Islet of Langerhans (tissue), 1 donor: Measurements from ENCODE around the gene LHPP.
"Not testable (repeated sequence)": the region's sequence is repeated elsewhere in the genome, so short reads cannot be mapped to it uniquely, and the experiment has no call there.

Experiments
- FAIRE-seq: peaks from one replicate; lab custom pipeline; 2011; peaks lifted over from hg19 to GRCh38; lab: Jason Lieb, UNC

Gene LHPP

DNA sequence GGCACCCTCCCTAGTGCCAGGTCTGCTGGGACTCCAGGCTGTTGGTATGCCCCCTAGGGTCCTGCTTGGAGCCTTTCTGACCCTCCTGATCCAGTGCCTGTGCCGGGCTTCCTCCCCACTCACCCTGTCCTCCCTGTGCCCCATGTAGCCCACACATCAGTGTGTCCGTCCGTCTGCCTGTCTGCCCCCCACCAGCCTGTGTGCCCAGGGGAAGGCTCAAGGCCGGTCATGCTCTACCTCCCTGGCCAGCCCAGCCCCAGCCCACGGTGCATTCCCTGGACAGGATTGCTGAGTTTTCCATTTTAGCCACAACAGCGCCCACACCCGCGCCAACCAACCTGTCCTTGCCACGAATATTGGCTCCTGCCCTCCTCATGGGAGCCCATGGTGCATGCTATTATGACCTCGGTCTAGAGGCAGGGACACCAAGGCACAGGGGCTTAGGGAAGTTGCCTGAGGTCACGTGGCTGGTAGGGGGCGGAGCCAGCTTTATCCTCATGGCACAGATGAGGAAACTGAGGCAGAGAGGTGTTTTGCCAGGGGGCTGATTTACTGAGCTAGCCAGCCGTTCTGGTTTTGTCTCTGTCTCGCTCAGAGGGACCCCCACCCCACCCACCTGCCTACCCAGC lies 146.6 kb downstream of the LHPP start:
- no peak for FAIRE-seq

DNA sequence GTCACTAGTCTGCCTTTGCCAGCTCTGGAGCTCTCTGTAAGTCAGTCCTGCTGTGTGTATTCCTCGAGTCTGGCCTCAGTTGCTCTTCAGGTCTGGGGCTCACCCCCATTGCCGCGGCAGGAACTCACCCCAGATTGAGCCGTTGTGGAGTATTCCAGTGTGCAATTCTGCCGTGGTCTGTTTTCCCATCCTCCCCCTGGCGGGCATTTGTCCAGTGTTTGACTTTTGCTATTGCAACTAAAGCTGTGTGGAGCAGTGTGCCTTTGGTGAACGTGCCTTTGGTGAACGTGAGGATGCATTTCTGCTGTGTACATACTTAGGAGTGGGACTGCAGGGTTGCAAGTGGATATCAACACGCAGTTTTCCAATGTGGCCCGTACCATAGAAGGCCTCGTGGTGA lies 148.1 kb downstream of the LHPP start:
- FAIRE-seq: no peak

DNA sequence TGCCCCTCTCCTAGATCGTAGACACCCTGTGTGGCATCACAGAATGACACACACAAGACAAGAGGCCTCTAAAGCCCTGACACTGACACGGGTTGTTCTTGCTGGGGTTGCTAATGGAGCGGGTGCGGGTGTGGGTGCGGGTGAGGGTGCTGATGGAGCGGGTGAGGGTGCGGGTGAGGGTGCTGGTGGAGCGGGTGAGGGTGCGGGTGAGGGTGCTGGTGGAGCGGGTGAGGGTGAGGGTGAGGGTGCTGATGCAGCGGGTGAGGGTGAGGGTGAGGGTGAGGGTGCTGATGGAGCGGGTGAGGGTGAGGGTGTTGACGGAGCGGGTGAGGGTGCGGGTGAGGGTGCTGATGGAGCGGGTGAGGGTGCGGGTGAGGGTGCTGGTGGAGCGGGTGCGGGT lies 148.6 kb downstream of the LHPP start:
- not testable (repeated sequence) for FAIRE-seq

DNA sequence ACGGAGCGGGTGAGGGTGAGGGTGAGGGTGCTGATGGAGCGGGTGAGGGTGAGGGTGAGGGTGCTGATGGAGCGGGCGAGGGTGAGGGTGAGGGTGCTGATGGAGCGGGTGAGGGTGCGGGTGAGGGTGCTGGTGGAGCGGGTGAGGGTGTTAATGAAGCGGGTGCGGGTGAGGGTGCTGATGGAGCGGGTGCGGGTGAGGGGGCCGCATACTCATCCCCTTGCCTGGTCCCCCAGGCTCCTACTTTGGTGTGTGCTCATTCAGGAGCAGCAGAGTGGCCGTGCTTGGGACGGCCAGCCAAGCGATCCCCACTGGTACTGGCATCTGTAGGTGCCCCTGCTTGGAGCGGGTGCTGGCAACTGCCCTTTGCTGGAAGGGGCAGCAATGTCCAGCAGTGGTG lies 149.2 kb downstream of the LHPP start:
- not testable (repeated sequence) for FAIRE-seq

DNA sequence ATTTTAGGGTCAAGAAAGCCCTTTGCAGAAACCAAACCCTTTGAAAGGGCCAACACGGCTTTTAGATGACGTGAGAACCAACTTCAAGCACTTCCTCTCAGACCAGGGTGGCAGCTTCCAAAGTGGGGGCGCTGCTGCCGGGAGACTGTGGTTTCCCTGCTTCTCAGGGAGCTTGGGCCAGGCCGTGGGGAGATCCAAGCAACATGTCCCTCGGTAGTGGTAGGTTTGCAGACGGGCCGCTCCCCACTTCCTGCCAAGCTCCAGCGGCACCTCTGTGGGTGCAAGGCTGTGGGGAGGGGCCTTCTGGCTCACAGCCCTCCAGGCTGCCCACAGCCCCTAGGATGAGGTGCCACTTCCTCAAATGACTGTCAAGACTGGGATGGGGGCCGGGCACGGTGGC lies 150.1 kb downstream of the LHPP start:
- FAIRE-seq: no peak

DNA sequence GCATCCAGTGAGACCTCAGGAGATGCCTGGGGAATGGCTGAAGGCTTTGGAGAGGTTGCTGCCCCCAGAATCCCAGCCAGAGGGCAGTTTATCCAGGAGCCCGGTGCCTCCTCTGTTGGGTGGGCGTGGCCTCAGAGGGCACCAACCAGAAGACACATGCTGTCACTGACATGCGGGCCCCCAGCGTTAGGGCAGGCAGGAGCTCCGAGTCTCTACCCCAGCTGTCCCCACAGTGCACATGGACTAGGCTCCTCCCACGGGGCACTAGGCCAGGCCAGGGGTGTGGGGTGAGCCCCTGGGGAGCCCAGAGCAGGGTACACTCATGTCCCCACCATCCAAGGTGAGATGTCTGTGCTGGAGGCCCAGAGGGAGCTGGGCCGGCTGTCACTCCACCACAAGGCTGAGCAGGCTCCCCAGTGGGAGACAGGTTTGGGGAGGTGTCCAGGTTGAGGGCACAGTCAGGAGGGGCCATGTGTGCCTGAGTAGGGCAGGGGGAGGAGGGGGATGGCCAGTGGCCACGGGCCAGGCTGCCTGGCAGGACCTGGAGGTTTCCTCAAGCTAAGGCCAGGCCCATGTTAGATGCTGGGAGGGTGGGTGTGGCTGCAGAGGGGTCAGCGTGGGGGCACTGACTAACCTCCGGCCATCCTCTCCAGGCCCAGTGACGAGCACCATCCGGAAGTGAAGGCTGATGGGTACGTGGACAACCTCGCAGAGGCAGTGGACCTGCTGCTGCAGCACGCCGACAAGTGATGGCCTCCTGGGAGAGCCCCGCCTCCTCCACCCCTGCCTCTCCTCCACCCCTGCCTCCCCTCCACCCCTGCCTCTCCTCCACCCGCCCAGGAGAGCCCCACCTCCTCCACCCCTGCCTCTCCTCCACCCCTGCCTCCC lies 151.2 kb downstream of the LHPP start:
- no peak for FAIRE-seq

DNA sequence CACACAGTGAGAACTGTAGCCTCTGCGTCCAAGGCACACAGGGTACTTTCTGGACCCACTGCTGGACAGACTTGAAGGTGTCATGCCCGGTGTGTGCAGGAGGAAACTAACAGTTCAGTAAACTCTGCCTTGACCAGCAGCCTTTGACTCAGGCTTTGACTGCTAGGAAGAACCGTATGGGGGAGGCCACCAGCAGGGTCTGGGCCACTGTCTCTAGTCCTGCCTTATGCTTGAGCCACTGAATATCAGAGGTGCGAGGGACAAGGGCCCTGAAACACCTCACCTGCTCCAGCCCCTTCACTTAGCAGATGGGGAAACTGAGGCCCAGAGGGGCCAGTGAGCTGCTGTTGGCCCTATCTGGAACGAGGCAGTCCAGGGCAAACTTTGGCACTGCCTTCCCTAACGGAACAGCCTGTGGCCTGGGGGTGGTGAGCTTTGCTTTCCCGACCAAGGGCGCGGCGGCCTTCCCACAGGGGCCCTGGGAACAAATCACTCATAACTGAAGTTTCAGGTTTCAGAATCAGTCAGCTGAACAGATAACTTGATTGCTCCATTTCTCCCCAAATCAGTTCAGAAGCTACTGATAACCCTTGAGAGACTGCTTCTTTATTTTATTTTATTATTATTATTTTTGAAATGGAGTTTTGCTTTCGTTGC lies 152.5 kb downstream of the LHPP start:
- FAIRE-seq: no peak

DNA sequence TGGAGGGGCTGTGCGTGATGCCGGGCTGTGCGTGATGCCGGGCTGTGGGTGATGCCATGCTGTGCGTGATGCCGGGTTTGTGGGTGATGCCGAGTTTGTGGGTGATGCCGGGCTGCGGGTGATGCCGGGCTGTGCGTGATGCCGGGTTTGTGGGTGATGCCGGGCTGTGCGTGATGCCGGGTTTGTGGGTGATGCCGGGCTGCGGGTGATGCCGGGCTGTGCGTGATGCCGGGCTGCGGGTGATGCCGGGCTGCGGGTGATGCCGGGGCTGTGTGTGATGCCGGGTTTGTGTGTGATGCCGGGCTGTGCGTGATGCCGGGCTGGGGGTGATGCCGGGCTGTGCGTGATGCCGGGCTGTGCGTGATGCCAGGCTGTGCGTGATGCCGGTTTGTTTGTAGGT lies 153.6 kb downstream of the LHPP start:
- no peak for FAIRE-seq

DNA sequence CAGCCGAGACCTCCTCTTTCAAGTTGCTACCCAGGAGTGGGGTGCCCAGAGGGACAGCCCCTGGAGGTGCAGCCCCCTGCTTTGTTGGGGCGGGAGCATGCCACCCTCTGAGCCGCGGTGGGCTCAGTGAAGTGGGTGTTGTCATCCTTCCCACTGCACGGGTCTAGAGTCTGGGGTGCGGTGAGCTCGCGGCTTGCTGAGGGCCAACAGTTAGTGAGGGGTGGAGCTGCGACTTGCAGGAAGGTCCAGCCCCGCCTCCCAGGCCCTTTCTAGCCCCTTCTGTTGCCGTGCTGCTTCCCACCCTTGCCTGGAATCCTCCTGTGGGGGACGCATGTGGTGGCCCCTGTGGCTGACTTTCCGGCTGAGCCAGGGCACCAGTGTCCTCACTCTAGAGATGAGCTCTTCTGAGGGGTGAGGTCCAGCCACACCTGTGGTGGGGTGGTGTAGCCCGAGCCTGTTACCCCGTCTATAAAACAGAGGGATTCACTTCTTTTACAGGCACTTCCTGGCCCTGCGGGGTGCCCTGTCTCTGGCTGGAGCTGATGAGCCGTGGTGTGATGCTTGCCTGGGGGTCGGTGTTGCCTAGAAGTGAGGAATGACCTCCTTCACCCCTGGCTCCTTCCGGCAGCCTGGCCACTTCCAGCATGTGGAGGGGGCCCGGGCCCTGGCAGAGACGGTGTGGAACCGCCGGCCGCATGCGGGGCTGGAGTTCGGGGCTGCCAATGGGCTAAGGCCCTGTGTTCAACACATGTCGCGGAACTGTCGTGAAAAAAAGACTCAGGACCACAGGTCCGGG lies 154.6 kb downstream of the LHPP start:
- no peak for FAIRE-seq

DNA sequence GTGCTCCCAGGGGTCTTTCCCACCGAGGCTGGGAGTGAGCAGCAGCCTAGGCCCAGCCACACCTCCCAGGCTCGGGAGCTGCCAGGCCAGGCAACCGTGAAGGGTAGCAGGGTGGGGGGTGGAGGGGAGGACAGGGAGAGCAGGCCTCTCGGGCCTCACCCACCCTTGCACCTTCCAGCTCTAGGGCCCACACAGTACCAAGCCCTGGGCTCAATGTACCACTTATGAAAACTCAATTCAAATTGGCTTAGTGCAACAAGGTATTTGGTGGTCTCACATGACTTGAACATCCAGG lies 155.2 kb downstream of the LHPP start:
- FAIRE-seq: no peak

DNA sequence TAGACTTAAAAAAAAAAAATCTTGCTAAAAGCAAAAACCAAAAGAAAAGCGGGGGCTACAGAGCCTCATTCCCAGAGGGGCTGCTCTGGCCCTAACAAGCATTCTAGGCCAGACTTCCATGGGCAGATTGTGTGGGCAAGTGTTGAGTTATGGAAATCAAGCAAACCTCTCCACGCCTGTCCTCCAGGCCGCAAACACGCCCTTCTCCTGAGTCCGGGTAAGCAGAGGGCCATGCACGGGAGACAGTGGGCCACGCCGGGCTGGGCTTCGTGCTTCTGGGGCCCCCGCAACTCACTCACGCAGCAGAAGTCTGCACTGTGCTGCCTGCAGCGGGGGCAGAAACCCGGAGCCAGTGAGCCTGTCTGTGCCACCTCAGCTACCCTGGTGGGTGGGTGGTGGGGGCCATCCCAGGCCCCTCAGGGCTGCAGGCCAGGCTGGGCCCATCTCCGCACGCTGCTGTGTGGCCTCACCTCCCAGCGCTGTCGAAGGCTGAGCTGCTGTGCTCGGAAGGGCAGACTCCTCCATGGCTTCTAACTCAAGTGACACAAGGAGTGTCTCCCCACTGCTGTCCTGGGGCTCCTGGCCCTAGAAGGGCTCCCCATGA lies 156.9 kb downstream of the LHPP start:
- FAIRE-seq: no peak

DNA sequence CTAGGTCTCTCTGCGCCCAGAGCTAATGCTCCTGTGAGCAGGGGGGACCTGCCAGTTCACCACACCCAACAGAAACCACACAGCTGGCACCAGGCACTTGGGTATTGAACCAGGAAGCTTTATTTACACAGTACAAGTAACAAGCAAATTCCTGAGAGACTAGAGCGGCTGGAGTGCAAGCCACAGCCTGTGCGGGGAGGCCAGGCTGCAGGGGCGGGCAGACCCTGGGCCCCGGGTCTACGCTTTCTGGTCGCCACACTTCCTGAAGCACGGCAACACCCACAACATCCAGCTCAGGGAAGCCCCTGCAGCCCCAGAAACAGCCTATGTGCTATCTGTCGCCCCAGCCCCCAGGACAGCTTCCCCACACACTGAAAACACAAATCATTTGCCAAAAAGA lies 157.6 kb downstream of the LHPP start:
- no peak for FAIRE-seq

DNA sequence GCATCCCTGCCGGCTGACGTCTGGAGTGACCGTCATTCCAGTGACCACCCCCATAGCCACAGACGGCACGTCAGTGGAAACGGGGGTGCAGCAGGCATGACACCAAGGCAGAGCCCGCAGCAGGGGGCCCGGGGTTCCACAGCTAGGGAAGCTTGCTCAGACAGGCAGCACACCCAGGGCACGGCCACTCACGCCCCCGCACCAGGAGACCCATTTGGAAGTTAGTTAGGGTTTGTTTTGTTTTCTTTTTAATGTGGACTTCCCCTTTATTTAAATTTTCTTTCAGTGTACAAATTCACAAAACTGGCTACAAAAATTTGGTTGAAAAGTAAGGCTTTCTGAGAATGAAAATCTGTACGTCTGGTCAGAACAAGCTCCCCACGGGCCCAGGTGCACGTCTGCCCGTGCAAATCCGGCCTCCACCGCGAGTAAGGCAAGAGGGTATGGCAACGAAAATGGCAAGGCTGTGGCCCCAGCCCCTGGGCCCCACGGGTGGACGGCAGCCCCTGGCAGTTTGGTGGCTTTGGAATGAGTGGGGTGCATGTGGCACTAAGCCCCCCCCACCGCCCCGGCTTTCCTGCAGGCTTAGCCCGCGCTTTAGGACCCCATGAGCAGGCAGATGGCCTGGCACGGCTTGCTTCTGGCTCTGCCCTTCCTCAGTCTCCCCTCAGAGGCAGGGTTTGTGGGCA lies 158.3 kb downstream of the LHPP start:
- FAIRE-seq: no peak

DNA sequence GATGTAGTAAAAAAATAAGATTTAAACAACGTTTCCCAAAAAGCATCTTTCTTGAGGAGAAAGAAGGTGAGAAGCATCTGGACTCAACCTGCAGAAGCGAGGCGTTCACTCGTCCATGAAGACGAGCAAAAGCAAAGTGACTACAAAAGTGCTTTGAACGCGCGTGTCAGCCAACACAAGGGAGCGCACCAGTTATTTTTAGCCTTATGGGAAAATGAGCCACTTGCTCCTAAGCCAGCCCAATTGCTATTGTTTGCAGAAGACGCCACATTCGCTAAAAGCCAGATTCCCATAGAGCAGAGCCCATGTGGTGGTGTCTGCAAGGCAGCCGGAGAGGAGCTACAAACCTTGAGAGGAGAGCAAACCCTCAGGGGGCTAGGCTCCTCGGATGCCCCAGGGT lies 160.0 kb downstream of the LHPP start:
- no peak for FAIRE-seq

DNA sequence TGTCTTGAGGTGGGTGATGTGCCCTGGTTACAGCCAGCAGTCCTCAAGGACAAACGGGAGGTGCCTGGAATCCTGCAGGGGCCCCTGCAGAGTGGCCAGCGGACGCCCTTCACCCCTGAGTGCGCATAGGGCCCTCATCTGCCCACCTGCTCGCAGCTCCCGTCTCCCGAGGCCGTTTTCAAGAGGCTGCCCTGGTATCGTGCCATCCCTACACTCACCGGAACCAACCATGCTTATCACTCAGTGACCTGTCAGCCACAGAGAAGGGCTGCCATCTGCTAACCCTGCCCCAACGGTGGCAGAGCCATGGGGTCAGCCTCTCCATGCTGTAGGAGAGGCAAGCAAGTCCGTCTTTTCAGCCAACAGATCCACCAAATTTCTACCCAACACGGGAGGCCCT lies 160.5 kb downstream of the LHPP start:
- no peak for FAIRE-seq

DNA sequence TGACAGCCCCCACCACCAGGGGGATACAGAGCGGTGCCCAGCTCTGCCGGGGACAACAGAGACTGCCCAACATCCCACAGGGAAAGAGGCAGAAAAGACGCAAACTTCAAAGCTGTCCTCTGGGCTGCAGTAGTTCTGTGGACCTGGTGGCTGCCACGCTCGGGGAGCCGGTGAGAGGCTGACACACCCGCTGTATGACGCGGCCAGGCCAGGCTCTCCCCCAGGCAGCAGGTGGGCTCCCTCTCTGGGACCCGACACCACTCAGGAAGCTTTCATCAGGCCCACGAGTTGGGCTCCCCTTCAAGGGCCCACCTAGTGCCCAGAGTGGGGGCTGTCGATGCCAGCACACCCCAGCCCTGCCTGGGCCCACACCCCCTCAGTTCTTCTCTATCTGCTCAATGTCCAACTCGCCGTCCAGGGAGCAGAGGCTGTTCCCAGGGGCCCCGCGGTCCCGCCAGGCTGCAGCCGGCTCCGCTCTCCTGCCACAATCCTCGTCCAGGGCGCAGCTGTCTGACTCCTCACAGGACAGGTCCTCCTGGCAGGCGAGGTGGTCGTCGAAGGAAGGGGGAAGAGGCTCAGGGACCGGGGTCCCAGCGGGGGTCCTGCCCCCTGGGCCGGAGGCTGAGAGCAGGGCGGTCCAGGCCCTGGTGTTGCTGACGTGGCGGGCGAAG lies 161.4 kb downstream of the LHPP start:
- FAIRE-seq: no peak

DNA sequence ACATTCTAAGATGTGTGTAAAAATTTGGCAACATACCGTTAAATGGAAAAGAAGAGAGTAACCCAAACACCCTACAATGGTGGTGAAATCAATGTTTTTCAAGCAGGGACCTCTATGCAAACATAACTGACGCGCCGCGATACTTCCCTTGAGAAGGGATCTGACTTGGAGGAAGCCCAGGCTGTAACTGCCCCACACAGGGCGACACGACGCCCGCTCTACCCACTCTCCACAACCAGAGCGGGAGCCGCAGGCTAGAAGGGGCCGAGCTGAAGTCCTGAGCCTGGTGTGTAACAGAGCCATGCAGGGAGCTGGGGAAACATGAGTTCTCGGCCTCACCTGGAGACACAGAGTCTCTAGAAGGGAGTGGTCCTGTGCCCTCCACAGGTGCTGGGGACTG lies 162.4 kb downstream of the LHPP start:
- no peak for FAIRE-seq

DNA sequence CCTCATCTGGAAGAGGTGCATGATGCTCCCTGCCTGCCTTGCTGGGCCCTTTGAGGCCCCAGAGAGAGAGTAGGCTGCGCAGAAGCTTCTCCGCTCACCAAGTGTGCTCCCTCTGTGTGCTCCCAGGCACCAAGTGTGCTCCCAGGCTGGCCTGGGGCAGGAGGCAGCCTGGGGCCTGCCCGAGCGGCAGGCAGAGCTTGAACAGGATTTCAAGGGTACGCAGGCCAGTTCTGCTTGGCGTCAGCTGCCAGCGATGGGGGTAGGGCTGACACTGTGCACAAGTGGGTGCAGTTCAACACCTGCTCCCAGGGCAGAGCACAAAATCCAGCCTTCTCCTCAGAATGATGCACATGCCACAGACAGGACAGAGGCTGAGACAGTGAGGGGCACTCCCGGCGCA lies 162.8 kb downstream of the LHPP start:
- FAIRE-seq: no peak

DNA sequence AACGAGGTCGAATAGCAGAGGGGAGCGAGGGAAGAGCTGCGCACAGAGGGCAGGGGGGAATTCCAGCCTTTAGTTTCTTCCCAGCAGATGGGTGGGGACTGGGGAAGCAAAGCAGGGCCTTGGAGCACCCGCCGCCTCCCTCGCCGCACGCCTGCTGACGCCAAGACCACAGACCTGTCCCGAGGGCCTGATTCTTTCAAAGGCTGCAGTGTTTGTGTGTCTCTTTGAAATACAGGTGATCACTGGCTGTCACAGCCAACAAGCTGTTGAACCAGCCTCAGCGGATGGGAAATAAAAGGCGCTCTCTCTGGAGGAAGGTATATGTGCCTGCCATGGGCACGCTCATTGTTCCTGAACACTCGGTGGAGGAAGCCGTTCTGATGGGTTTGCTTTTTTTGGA lies 163.3 kb downstream of the LHPP start:
- no peak for FAIRE-seq

DNA sequence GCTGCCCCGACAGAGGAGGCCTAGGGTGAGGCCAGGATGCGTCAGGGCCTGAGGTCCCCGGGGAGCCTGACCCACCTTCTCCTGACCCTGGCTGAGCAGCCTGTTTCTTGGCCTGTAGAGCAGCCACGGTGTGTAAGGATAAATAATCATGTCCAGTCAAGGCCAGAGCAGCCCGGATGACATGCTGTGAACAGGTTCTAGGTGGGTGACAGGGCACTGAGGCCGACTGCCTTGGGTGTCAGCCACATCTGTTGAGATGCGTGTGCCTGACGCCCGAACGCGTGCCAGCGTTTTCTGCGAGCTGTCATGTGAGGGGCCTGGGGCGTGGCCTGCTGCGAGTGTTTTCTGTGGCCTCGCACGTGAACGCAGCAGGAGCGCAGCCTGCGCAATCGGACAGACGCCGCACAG lies 164.2 kb downstream of the LHPP start:
- FAIRE-seq: no peak

DNA sequence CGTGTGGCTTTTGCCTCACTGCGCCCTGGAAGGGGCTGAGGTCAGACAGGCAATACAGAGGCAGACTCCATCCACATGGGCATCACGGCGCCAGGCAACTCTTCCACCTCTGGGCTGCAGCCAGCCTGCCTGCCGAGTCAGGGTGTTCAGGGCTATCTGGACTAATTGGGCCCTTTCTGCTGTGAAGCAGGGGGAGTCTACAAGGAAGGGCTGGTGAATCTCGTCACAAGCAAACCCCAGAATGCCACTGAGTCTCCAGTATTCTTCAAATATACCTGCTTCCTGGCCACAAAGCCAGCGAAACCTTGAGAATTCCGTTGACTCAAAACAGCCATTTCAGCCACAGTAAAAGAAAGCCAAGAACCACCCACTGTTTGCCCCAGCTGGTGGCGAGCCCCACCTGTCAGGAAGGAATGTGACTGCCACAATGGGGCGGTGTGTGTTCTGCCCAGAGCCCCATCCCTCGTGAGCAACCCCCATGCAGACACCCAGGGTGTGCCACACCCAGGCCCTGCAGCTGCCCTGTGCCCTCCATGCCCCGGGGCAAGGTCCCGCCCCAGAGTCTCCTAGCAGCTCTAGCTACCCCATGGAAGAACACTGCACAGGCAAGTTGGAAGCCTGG lies 165.2 kb downstream of the LHPP start:
- FAIRE-seq: no peak
